ENCODE results near the gene CCDC152. TPM values are rescaled to one million over a fixed set of nuclear protein-coding genes. Genes with fewer than 3 reads are reported as not detected.

CCDC152 gene
- polyA plus RNA-seq, 6 donors from 2014 or later = 0.82 to 5.4 (median 2.8) TPM

GRCh38 chr5:42753099-42753498, 3.5 kb upstream of the CCDC152 start:
- H3K4me1 Mint-ChIP-seq = peaks cover 8 to 11% (median 10%) of the 10 kb centered on the region in 3 donors
- H3K36me3 Mint-ChIP-seq = no peaks in the 10 kb centered on the region
- H3K9me3 Mint-ChIP-seq = peaks cover 0 to 2% (median 0%) of the 10 kb centered on the region in 7 donors
- ATAC-seq (ENCODE audit: low read depth in 2 of 2) (no peak), DNase-seq (no peak)
- no peak overlapping the region for H3K4me3 Mint-ChIP-seq
- no peak overlapping the region for H3K27ac Mint-ChIP-seq
- peaks cover 0 to 6% (median 0%) of the 10 kb centered on the region in 3 donors for H3K27me3 Mint-ChIP-seq

GRCh38 chr5:42759456-42759855, 2.8 kb downstream of the CCDC152 start:
- H3K4me3 Mint-ChIP-seq = no peak overlapping the region
- peaks cover 8 to 11% (median 10%) of the 10 kb centered on the region in 3 donors for H3K4me1 Mint-ChIP-seq
- H3K36me3 Mint-ChIP-seq = no peaks in the 10 kb centered on the region
- H3K9me3 Mint-ChIP-seq = no peaks in the 10 kb centered on the region
- peaks cover 0 to 6% (median 0%) of the 10 kb centered on the region in 3 donors for H3K27me3 Mint-ChIP-seq
- DNase-seq = no peak
- ATAC-seq (ENCODE audit: low read depth in 2 of 2) = no peak
- no peak overlapping the region for H3K27ac Mint-ChIP-seq

- no peaks in the 10 kb centered on the region for H3K36me3 Mint-ChIP-seq
- DNase-seq = no peak
- H3K27me3 Mint-ChIP-seq = peaks cover 0 to 6% (median 0%) of the 10 kb centered on the region in 3 donors
- H3K27ac Mint-ChIP-seq = no peak overlapping the region
- no peak for ATAC-seq (ENCODE audit: low read depth in 2 of 2)
- no peaks in the 10 kb centered on the region for H3K9me3 Mint-ChIP-seq
- H3K4me1 Mint-ChIP-seq = peaks cover 8 to 11% (median 10%) of the 10 kb centered on the region in 3 donors
- H3K4me3 Mint-ChIP-seq = no peak overlapping the region
These were observed 3.8 kb downstream of the CCDC152 start for GRCh38 chr5:42760426-42760825.

- Mint-ChIP-seq H3K27ac (no peak overlapping the region), H3K4me3 (no peak overlapping the region), H3K27me3 (peaks cover 0 to 6% (median 0%) of the 10 kb centered on the region in 3 donors), H3K9me3 (no peaks in the 10 kb centered on the region), H3K36me3 (no peaks in the 10 kb centered on the region), H3K4me1 (peaks cover 8 to 10% (median 9%) of the 10 kb centered on the region in 3 donors)
- DNase-seq (no peak), ATAC-seq (ENCODE audit: low read depth in 2 of 2) (no peak)
These were observed 5.2 kb downstream of the CCDC152 start for GRCh38 chr5:42761791-42762190.

- no peak overlapping the region for H3K27ac Mint-ChIP-seq
- no peak overlapping the region for H3K4me3 Mint-ChIP-seq
- H3K9me3 Mint-ChIP-seq = peaks cover 0 to 4% (median 0%) of the 10 kb centered on the region in 7 donors
- DNase-seq = peak; percentile 15
- no peaks in the 10 kb centered on the region for H3K27me3 Mint-ChIP-seq
- no peaks in the 10 kb centered on the region for H3K4me1 Mint-ChIP-seq
- ATAC-seq (ENCODE audit: low read depth in 2 of 2) = no peak
- H3K36me3 Mint-ChIP-seq = no peaks in the 10 kb centered on the region
These were observed 11.0 kb downstream of the CCDC152 start for GRCh38 chr5:42767491-42768105.

GRCh38 chr5:42768106-42768504, 11.5 kb downstream of the CCDC152 start:
- no peaks in the 10 kb centered on the region for H3K36me3 Mint-ChIP-seq
- H3K27ac Mint-ChIP-seq = no peak overlapping the region
- peaks cover 0 to 4% (median 0%) of the 10 kb centered on the region in 7 donors for H3K9me3 Mint-ChIP-seq
- H3K4me1 Mint-ChIP-seq = no peaks in the 10 kb centered on the region
- no peaks in the 10 kb centered on the region for H3K27me3 Mint-ChIP-seq
- ATAC-seq (ENCODE audit: low read depth in 2 of 2) (no peak), DNase-seq (no peak)
- no peak overlapping the region for H3K4me3 Mint-ChIP-seq

GRCh38 chr5:42770003-42770402, 13.4 kb downstream of the CCDC152 start:
- no peaks in the 10 kb centered on the region for H3K4me1 Mint-ChIP-seq

GRCh38 chr5:42772265-42772993, 15.8 kb downstream of the CCDC152 start:
- H3K4me3 Mint-ChIP-seq = no peak overlapping the region
- no peak for DNase-seq
- H3K27ac Mint-ChIP-seq = peak overlapping the region in 1 of 6 donors; percentile 2
- H3K27me3 Mint-ChIP-seq = no peaks in the 10 kb centered on the region
- no peak for ATAC-seq (ENCODE audit: low read depth in 2 of 2)
- no peaks in the 10 kb centered on the region for H3K36me3 Mint-ChIP-seq
- H3K9me3 Mint-ChIP-seq = peaks cover 0 to 4% (median 0%) of the 10 kb centered on the region in 7 donors
- no peaks in the 10 kb centered on the region for H3K4me1 Mint-ChIP-seq

More at GRCh38 chr5:42770003-42770402, 13.4 kb downstream of the CCDC152 start:
- no peaks in the 10 kb centered on the region for H3K27me3 Mint-ChIP-seq
- H3K9me3 Mint-ChIP-seq = peaks cover 0 to 4% (median 0%) of the 10 kb centered on the region in 7 donors
- no peak overlapping the region for H3K27ac Mint-ChIP-seq
- ATAC-seq (ENCODE audit: low read depth in 2 of 2) (no peak), DNase-seq (no peak)
- no peak overlapping the region for H3K4me3 Mint-ChIP-seq
- no peaks in the 10 kb centered on the region for H3K36me3 Mint-ChIP-seq

- H3K4me1 Mint-ChIP-seq = no peaks in the 10 kb centered on the region
These were observed 22.5 kb downstream of the CCDC152 start for GRCh38 chr5:42779083-42779482.

GRCh38 chr5:42781584-42781983, 25.0 kb downstream of the CCDC152 start:
- H3K4me3 Mint-ChIP-seq = no peak overlapping the region
- peaks cover 3 to 23% (median 16%) of the 10 kb centered on the region in 7 donors for H3K9me3 Mint-ChIP-seq
- no peaks in the 10 kb centered on the region for H3K27me3 Mint-ChIP-seq
- DNase-seq (no peak), ATAC-seq (ENCODE audit: low read depth in 2 of 2) (no peak)
- H3K4me1 Mint-ChIP-seq = no peaks in the 10 kb centered on the region
- H3K36me3 Mint-ChIP-seq = peaks cover 1 to 16% of the 10 kb centered on the region in 2 donors
- H3K27ac Mint-ChIP-seq = no peak overlapping the region

More at GRCh38 chr5:42779083-42779482, 22.5 kb downstream of the CCDC152 start:
- no peak for DNase-seq
- no peaks in the 10 kb centered on the region for H3K27me3 Mint-ChIP-seq
- no peaks in the 10 kb centered on the region for H3K36me3 Mint-ChIP-seq
- H3K9me3 Mint-ChIP-seq = peaks cover 0 to 3% (median 0%) of the 10 kb centered on the region in 7 donors
- no peak overlapping the region for H3K27ac Mint-ChIP-seq
- ATAC-seq (ENCODE audit: low read depth in 2 of 2) = no peak
- H3K4me3 Mint-ChIP-seq = no peak overlapping the region

- no peak for DNase-seq
- H3K36me3 Mint-ChIP-seq = peaks cover 8 to 35% of the 10 kb centered on the region in 2 donors
- peaks cover 14 to 38% (median 29%) of the 10 kb centered on the region in 7 donors for H3K9me3 Mint-ChIP-seq
- ATAC-seq (ENCODE audit: low read depth in 2 of 2) = no peak
- no peaks in the 10 kb centered on the region for H3K27me3 Mint-ChIP-seq
- H3K4me1 Mint-ChIP-seq = no peaks in the 10 kb centered on the region
- no peak overlapping the region for H3K4me3 Mint-ChIP-seq
- no peak overlapping the region for H3K27ac Mint-ChIP-seq
These were observed 27.5 kb downstream of the CCDC152 start for GRCh38 chr5:42784132-42784531.

GRCh38 chr5:42785756-42786155, 29.1 kb downstream of the CCDC152 start:
- ATAC-seq (ENCODE audit: low read depth in 2 of 2) (no peak), DNase-seq (no peak)
- Mint-ChIP-seq H3K27ac (no peak overlapping the region), H3K27me3 (no peaks in the 10 kb centered on the region), H3K9me3 (peaks cover 14 to 48% (median 32%) of the 10 kb centered on the region in 7 donors), H3K4me1 (no peaks in the 10 kb centered on the region), H3K36me3 (peaks cover 8 to 39% of the 10 kb centered on the region in 2 donors), H3K4me3 (no peak overlapping the region)

GRCh38 chr5:42787073-42787472, 30.5 kb downstream of the CCDC152 start:
- DNase-seq (no peak), ATAC-seq (ENCODE audit: low read depth in 2 of 2) (no peak)
- Mint-ChIP-seq H3K36me3 (peaks cover 8 to 39% of the 10 kb centered on the region in 2 donors), H3K4me1 (peaks cover 0 to 5% (median 0%) of the 10 kb centered on the region in 3 donors), H3K27me3 (no peaks in the 10 kb centered on the region), H3K27ac (no peak overlapping the region), H3K9me3 (peaks cover 14 to 56% (median 33%) of the 10 kb centered on the region in 7 donors), H3K4me3 (no peak overlapping the region)

- Mint-ChIP-seq H3K27ac (no peak overlapping the region), H3K27me3 (no peaks in the 10 kb centered on the region), H3K4me1 (peaks cover 0 to 5% (median 0%) of the 10 kb centered on the region in 3 donors), H3K9me3 (peaks cover 14 to 56% (median 33%) of the 10 kb centered on the region in 7 donors), H3K4me3 (no peak overlapping the region), H3K36me3 (peaks cover 8 to 39% of the 10 kb centered on the region in 2 donors)
- no peak for ATAC-seq (ENCODE audit: low read depth in 2 of 2)
- DNase-seq = no peak
These were observed 31.2 kb downstream of the CCDC152 start for GRCh38 chr5:42787845-42788244.

All from naive B cell (primary cell).